GM12892 (cell line): ENCODE results near the gene PHRF1.

ENCODE experiments used
- POLR2A ChIP-seq: IDR thresholded peaks from 2 replicates; pipeline ENCODE4 v1.6.1; 2011; ENCODE audit warnings: low read depth, low read length, control low read depth
- POLR2AphosphoS5 ChIP-seq: IDR thresholded peaks from 2 replicates; pipeline ENCODE4 v1.6.1; 2011; ENCODE audit warnings: low read depth, low read length, control low read depth

GRCh38 chr11:581752-582151, 5.5 kb downstream of the PHRF1 start:
- TF ChIP-seq POLR2A (no peak), POLR2AphosphoS5 (no peak)
